ENCODE measurements around the gene AP3D1. TPM values are rescaled to one million over a fixed set of nuclear protein-coding genes. Genes with fewer than 3 reads are reported as not detected.

The AP3D1 gene
- total and polyA plus RNA-seq, 9 of the 15 experiments (the other 6 are each of a cell fraction or from before 2014, with no cell fraction given): 1.2 to 86.1 (median 35.9) TPM

- Histone ChIP-seq H3K9me3 (replicated peaks; ENCODE audit: control insufficient read depth, insufficient read depth, low read depth, low read length) (no peaks in the 10 kb centered on the region), H3K4me2 (ENCODE audit: insufficient read depth, low read length) (no peak overlapping the region), H3K27me3 (ENCODE audit: control insufficient read depth in 2 of 2, insufficient read depth in 2 of 2, low read length in 2 of 2) (no peaks in the 10 kb centered on the region), H3K9me1 (ENCODE audit: control insufficient read depth, insufficient read depth, low read length) (no peaks in the 10 kb centered on the region), H2AFZ (ENCODE audit: low read depth, low read length) (no peak overlapping the region), H4K20me1 (replicated peaks; ENCODE audit: control insufficient read depth, insufficient read depth, low read length) (no peaks in the 10 kb centered on the region), H3K4me3 (no peak overlapping the region), H3K36me3 (ENCODE audit: control insufficient read depth, insufficient read depth, low read length) (peaks cover 25% of the 10 kb centered on the region; the same call in 2 of the 3 replicates), H3K27ac (ENCODE audit: extremely low read depth, low read depth, low read length) (no peak overlapping the region), H3K79me2 (ENCODE audit: control insufficient read depth, insufficient read depth, low read length) (no peaks in the 10 kb centered on the region), H3K4me1 (replicated peaks in 1 of 2; ENCODE audit: control insufficient read depth in 2 of 2, insufficient read depth in 2 of 2, low read length in 2 of 2) (peaks cover 3 to 19% of the 10 kb centered on the region in 2 experiments; a peak in 4 of 5 replicates), H3K9ac (ENCODE audit: insufficient read depth in 1 of 2, low read depth in 2 of 2, low read length in 2 of 2) (no peak overlapping the region)
- intact Hi-C loops (cut with micrococcal nuclease) (no loop called here), in situ Hi-C loops (cut with MboI) (no loop called here)
- ATAC-seq (no peak), FAIRE-seq (no peak), DNase-seq (ENCODE audit: extremely low read depth in 1 of 4, low spot score in 3 of 4) (no peak)
- ChIA-PET CTCF (ENCODE audit: low intra/inter-chr PET ratio) (interaction anchor here (0.7 to 2.4 kb wide), 4 partner anchors 49 to 141 kb away, joined by 3 to 21 read pairs (median 6); no protein-coding TSS in a partner anchor), POLR2A (interaction anchor here (0.7 to 1.0 kb wide), 2 partner anchors 19 to 27 kb away, joined by 3 read pairs; no protein-coding TSS in a partner anchor)
- TF ChIP-seq ZBTB8A (IDR thresholded peaks at IDR 0.05; ENCODE audit: partially characterized antibody): no peak
- no peak for TF ChIP-seq CBFA2T2 (conservative IDR thresholded peaks at IDR 0.05)
- no peak for TF ChIP-seq HDAC6 (IDR thresholded peaks at IDR 0.05; ENCODE audit: low read depth, low read length)
- TF ChIP-seq NCOA2 (IDR thresholded peaks at IDR 0.05; ENCODE audit: partially characterized antibody in 2 of 2): no peak
- TF ChIP-seq ZNF140 (CRISPR knock-in tag; IDR thresholded peaks at IDR 0.05): no peak
- TF ChIP-seq NR0B1 (IDR thresholded peaks at IDR 0.05; ENCODE audit: partially characterized antibody): no peak
- TF ChIP-seq MEF2A (IDR thresholded peaks at IDR 0.05; ENCODE audit: control insufficient read depth, low read depth, low read length): no peak
- no peak for TF ChIP-seq HDGF (IDR thresholded peaks at IDR 0.05)
- no peak for TF ChIP-seq ZC3H8 (IDR thresholded peaks at IDR 0.05)
- TF ChIP-seq ZFP30 (CRISPR knock-in tag; IDR thresholded peaks at IDR 0.05; ENCODE audit: borderline replicate concordance): no peak
- no peak for TF ChIP-seq ZNF699 (CRISPR knock-in tag; IDR thresholded peaks at IDR 0.05; ENCODE audit: insufficient replicate concordance)
- TF ChIP-seq HOXB6 (CRISPR knock-in tag; IDR thresholded peaks at IDR 0.05; ENCODE audit: borderline replicate concordance): no peak
- BruUV-seq (replicated peaks): no TSS peak
- 94% methylated on average over 5 of the region's 10 CpGs for WGBS (ENCODE audit: insufficient coverage, low coverage, missing lambda C conversion rate)
Observed at GRCh38 chr19:2070436-2070827, 80.9 kb downstream of the AP3D1 start.
